A673 (cell line): Measurements from ENCODE around the gene WNK2. TPM values are rescaled to one million over a fixed set of nuclear protein-coding genes. Genes with fewer than 3 reads are reported as not detected.

Source experiments
- BruUV-seq: library from RNA; stranded (reverse); fragments of 400-500 nt; replicated peaks from 2 replicates; lab custom pipeline; 2021; lab: Mats Ljungman, UMichigan
- CTCF ChIA-PET: fragments of 300-600 bp; sonication (Branson Sonifier 250); formaldehyde crosslinking; loops from one replicate; lab custom pipeline; 2022; ENCODE audit warnings: antibody characterized with exemption; lab: Charles Lee
- POLR2A ChIA-PET: fragments of 300-600 bp; sonication (Branson Sonifier 250); formaldehyde crosslinking; loops from one replicate; lab custom pipeline; 2022; ENCODE audit warnings: antibody characterized with exemption; ENCODE audit not compliant: low non-redundant PET; lab: Charles Lee
- DNase-seq: peaks from one replicate; pipeline ENCODE4 v3.0.0-alpha.2; 2015; ENCODE audit warnings: low spot score
- H3K27ac ChIP-seq: fragments of 200-600 bp; sonication (generic); 2 replicates; pipeline ENCODE4 v1.5.1; 2016; ENCODE audit warnings: mixed run types, low read depth, mild to moderate bottlenecking, mixed read lengths, antibody characterized with exemption, low read length; ENCODE audit not compliant: poor library complexity, severe bottlenecking
- H3K27me3 ChIP-seq: fragments of 200-600 bp; sonication (generic); replicated peaks from 2 replicates; pipeline ENCODE4 v1.6.1; 2017; ENCODE audit warnings: mixed run types, low read depth, mild to moderate bottlenecking, mixed read lengths, antibody characterized with exemption, low read length; ENCODE audit not compliant: insufficient read depth, poor library complexity
- H3K36me3 ChIP-seq: fragments of 200-600 bp; sonication (generic); 2 replicates; pipeline ENCODE4 v1.6.1; 2016; ENCODE audit warnings: mixed run types, mild to moderate bottlenecking, mixed read lengths, antibody characterized with exemption, low read length; ENCODE audit not compliant: insufficient read depth, poor library complexity, severe bottlenecking
- H3K4me1 ChIP-seq: fragments of 200-600 bp; sonication (generic); 2 replicates; pipeline ENCODE4 v1.6.1; 2017; ENCODE audit warnings: mixed run types, mild to moderate bottlenecking, mixed read lengths, antibody characterized with exemption, low read length; ENCODE audit not compliant: insufficient read depth, poor library complexity, severe bottlenecking
- H3K4me3 ChIP-seq: fragments of 200-600 bp; sonication (generic); 2 replicates; pipeline ENCODE4 v1.5.1; 2016; ENCODE audit warnings: low read depth, mixed run types, mild to moderate bottlenecking, mixed read lengths, low read length; ENCODE audit not compliant: poor library complexity, severe bottlenecking
- H3K9me3 ChIP-seq: fragments of 200-600 bp; sonication (generic); 2 replicates; pipeline ENCODE4 v1.6.1; 2016; ENCODE audit warnings: mixed run types, low read depth, mild to moderate bottlenecking, mixed read lengths, antibody characterized with exemption, low read length; ENCODE audit not compliant: poor library complexity, severe bottlenecking
- EZH2 ChIP-seq: fragments of 200-600 bp; sonication (generic); IDR thresholded peaks from 2 replicates; pipeline ENCODE4 v1.6.1; 2017; ENCODE audit warnings: borderline replicate concordance, low read depth, mild to moderate bottlenecking, mixed read lengths, antibody characterized with exemption, low read length; ENCODE audit not compliant: poor library complexity, severe bottlenecking
- intact Hi-C: fragments of 100-400 bp; cut with micrococcal nuclease; formaldehyde crosslinking; loops from one replicate; pipeline ENCODE4 v1.10.0; 2022; ENCODE audit not compliant: unreplicated experiment
- total RNA-seq: library from RNA; stranded (reverse); gene quantifications from 2 replicates; pipeline ENCODE4 v1.2.3, GENCODE V29; 2021
- TF ChIP-seq, protein P1 (sequence below): fragments of 300-800, 200-600 bp; sonication (generic); conservative IDR thresholded peaks from 2 replicates; pipeline ENCODE4 v1.5.1; 2017; ENCODE audit warnings: low read depth, mild to moderate bottlenecking, antibody characterized with exemption, low read length, moderate library complexity, mixed read lengths

WNK2 gene
- total RNA-seq, 1 experiment from 2014 or later: 9.6 TPM

- intact Hi-C loops: loop anchor here (10.0 kb wide), 1 partner anchor 345 kb away; no protein-coding TSS in a partner anchor
- DNase-seq: no peak
- H3K4me1 ChIP-seq: no peaks in the 10 kb centered on the region
- no TSS peak for BruUV-seq
- ChIA-PET POLR2A (no interaction called here), CTCF (interaction anchor here (0.8 kb wide), 1 partner anchor 9 kb away, joined by 4 read pairs; no protein-coding TSS in a partner anchor)
- TF ChIP-seq, protein P1, sequence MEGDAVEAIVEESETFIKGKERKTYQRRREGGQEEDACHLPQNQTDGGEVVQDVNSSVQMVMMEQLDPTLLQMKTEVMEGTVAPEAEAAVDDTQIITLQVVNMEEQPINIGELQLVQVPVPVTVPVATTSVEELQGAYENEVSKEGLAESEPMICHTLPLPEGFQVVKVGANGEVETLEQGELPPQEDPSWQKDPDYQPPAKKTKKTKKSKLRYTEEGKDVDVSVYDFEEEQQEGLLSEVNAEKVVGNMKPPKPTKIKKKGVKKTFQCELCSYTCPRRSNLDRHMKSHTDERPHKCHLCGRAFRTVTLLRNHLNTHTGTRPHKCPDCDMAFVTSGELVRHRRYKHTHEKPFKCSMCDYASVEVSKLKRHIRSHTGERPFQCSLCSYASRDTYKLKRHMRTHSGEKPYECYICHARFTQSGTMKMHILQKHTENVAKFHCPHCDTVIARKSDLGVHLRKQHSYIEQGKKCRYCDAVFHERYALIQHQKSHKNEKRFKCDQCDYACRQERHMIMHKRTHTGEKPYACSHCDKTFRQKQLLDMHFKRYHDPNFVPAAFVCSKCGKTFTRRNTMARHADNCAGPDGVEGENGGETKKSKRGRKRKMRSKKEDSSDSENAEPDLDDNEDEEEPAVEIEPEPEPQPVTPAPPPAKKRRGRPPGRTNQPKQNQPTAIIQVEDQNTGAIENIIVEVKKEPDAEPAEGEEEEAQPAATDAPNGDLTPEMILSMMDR: no peak
- no peak overlapping the region for H3K27ac ChIP-seq
- peaks cover 8% of the 10 kb centered on the region for H3K27me3 ChIP-seq
- no peaks in the 10 kb centered on the region for H3K9me3 ChIP-seq
- no peak overlapping the region for H3K4me3 ChIP-seq
- H3K36me3 ChIP-seq: no peaks in the 10 kb centered on the region
These were observed 115.7 kb downstream of the WNK2 start for GRCh38 chr9:93299418-93300174.

GRCh38 chr9:93300175-93300572 is 116.2 kb downstream of the WNK2 start:
- Histone ChIP-seq H3K27me3 (peaks cover 3% of the 10 kb centered on the region), H3K4me3 (no peak overlapping the region), H3K4me1 (no peaks in the 10 kb centered on the region), H3K9me3 (no peaks in the 10 kb centered on the region), H3K36me3 (no peaks in the 10 kb centered on the region), H3K27ac (no peak overlapping the region)
- DNase-seq: no peak
- TF ChIP-seq, protein P1: no peak
- no TSS peak for BruUV-seq
- POLR2A ChIA-PET: no interaction called here
- CTCF ChIA-PET: no interaction called here
- intact Hi-C loops: loop anchor here (10.0 kb wide), 1 partner anchor 345 kb away; no protein-coding TSS in a partner anchor

- Histone ChIP-seq H3K4me3 (no peak overlapping the region), H3K4me1 (no peaks in the 10 kb centered on the region), H3K9me3 (no peaks in the 10 kb centered on the region), H3K27ac (no peak overlapping the region), H3K36me3 (no peaks in the 10 kb centered on the region), H3K27me3 (no peaks in the 10 kb centered on the region)
- ChIA-PET CTCF (no interaction called here), POLR2A (interaction anchor here (0.6 kb wide), 1 partner anchor 1913 kb away, joined by 3 read pairs; no protein-coding TSS in a partner anchor)
- no TSS peak for BruUV-seq
- no peak for TF ChIP-seq EZH2
- TF ChIP-seq, protein P1: no peak
- DNase-seq: no peak
- intact Hi-C loops: loop anchor here (10.0 kb wide), 1 partner anchor 346 kb away; no protein-coding TSS in a partner anchor
These were observed 116.7 kb downstream of the WNK2 start for GRCh38 chr9:93300585-93301081.
